GM21390 (cell line): ENCODE data around the gene ACSS3.

Source experiments
- ATAC-seq: cut with Tn5 transposase; IDR thresholded peaks from one replicate; pipeline ENCODE4 v1.9.1; 2021; ENCODE audit not compliant: unreplicated experiment

Gene ACSS3

DNA sequence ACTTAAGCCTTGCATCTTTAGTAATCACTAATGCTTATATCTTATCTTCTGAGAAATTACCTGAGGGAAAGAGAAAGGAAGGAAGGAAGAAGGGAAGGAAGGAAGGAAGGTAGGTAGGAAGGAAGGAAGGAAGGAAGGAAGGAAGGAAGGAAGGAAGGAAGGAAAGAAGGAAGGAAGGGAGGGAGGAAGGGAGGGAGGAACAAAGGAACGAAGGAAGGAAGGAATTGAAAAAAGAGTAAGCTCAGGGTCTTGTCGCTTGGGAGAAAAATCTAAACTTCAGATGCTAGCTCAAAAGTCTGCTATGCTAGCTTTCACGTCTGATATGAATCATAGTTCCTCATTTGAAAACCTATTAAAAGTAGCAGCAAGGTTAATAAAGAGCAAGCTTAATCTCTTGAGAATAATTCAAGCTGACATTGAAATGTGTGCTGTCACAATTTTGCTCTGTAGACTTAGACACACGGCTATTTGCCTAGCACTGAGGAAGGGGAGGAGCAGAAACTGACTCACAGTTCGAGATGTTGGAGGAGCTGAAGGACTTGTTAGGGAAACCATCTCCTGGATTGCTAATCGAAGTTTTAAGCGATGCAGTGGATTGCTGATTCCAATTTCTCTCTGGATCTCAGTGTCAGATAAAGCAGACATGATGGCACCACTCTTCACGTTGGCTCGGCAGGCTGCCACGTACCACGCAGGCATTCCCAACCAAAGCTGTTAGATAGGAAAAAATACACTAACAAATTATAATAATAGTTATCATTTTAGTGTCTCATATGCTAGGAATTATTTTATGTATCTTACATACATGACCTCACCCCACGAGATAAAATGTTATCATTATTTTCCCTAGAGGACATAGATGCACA lies 216.7 kb downstream of the ACSS3 start:
- no peak for ATAC-seq

GRCh38 chr12:81295251-81295650 lies 217.4 kb downstream of the ACSS3 start:
- no peak for ATAC-seq

GRCh38 chr12:81296556-81297305 lies 218.9 kb downstream of the ACSS3 start:
- ATAC-seq = no peak

- no peak for ATAC-seq
These were observed 219.7 kb downstream of the ACSS3 start for GRCh38 chr12:81297601-81298000.

DNA sequence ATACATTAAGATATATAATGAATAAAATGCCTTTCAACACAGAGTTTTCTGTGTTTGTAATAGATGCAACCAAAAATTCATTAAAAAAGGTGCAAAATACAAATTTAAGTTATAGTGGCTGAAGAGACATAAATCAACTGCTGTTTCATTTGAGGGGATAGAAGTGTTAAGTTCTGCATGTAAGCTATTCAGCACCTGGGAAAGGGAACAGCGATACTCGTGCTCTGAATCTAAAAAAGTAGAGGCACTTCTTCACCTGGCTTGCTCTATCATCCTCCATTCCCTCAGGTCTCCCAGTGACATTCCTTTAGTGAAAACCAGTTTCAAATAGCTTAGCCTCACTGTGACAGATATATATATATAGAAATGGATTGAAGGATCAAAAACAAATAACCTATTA lies 222.6 kb downstream of the ACSS3 start:
- no peak for ATAC-seq

DNA sequence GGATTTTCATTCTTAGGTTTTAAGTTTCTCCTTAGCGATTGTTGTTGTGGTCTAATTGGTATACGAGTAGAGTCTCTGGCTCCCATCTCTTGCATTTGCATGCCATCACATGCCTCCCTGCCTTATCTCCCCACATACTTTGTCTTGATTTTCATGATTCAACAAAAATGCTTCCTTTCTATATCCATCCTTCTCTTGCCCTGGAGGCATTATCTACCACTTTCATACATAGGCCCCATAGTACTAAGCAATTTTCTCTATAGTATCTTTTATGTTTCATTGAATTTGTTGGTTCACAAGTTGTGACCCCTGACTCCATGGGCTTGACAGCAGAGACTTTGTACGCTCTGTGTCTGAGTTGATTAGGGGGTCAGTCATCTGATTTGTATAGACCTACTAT lies 226.1 kb downstream of the ACSS3 start:
- no peak for ATAC-seq
